ENCODE measurements around the gene RDH13. TPM values are rescaled to one million over a fixed set of nuclear protein-coding genes. Genes with fewer than 3 reads are reported as not detected.
A peak's percentile ranks its signal among the peaks of the same experiment; 100 is the strongest.
"Not testable (repeated sequence)": the region's sequence is repeated elsewhere in the genome, so short reads cannot be mapped to it uniquely, and the experiment has no call there.

The RDH13 gene
- total RNA-seq: 1 to 10 TPM; 7.8 to 8.1 TPM
- long read RNA-seq, donor 1, transcript RDH13-223 (7 exons, 1,931 nt): major isoform, 8 of 15 reads
- long read RNA-seq, donor 1, partial matches to known transcripts: 1 of 15 reads
- long read RNA-seq, donor 1, other reads (novel, unspliced or antisense): 6 of 15 reads
- long read RNA-seq, donor 2, transcript RDH13-223 (7 exons, 1,931 nt): major isoform, 29 of 43 reads
- long read RNA-seq, donor 2, partial matches to known transcripts: 2 of 43 reads
- long read RNA-seq, donor 2, other reads (novel, unspliced or antisense): 12 of 43 reads

- peak; percentile 99 for DNase-seq (ENCODE audit: low spot score)
- intact Hi-C loops (cut with DNase I): no loop called here
Measured at GRCh38 chr19:55062735-55063491, at the start of gene RDH13. Gene RDH13, minus strand, starts transcription at chr19:55063148. Its CDS starts 116 bp downstream, at chr19:55063032.

GRCh38 chr19:55112246-55112776 lies 49.4 kb upstream of the RDH13 start:
- DNase-seq (ENCODE audit: low spot score): no peak
- intact Hi-C loops (cut with DNase I): no loop called here

GRCh38 chr19:55111238-55111831 lies 48.4 kb upstream of the RDH13 start:
- no peak for DNase-seq (ENCODE audit: low spot score)
- intact Hi-C loops (cut with DNase I): no loop called here

GRCh38 chr19:55109527-55110291 lies 46.8 kb upstream of the RDH13 start:
- intact Hi-C loops (cut with DNase I): no loop called here
- DNase-seq (ENCODE audit: low spot score): no peak

GRCh38 chr19:55107252-55107651 lies 44.3 kb upstream of the RDH13 start:
- intact Hi-C loops (cut with DNase I): not testable (repeated sequence)

GRCh38 chr19:55106591-55106990 lies 43.6 kb upstream of the RDH13 start:
- intact Hi-C loops (cut with DNase I): no loop called here
- DNase-seq (ENCODE audit: low spot score): no peak

More at GRCh38 chr19:55107252-55107651, 44.3 kb upstream of the RDH13 start:
- not testable (repeated sequence) for DNase-seq (ENCODE audit: low spot score)

- DNase-seq (ENCODE audit: low spot score): no peak
- intact Hi-C loops (cut with DNase I): no loop called here
Measured at GRCh38 chr19:55105237-55105636, 42.3 kb upstream of the RDH13 start.

GRCh38 chr19:55103190-55103589 lies 40.2 kb upstream of the RDH13 start:
- intact Hi-C loops (cut with DNase I): no loop called here
- no peak for DNase-seq (ENCODE audit: low spot score)

GRCh38 chr19:55101261-55101660 lies 38.3 kb upstream of the RDH13 start:
- intact Hi-C loops (cut with DNase I): no loop called here
- DNase-seq (ENCODE audit: low spot score): no peak

- intact Hi-C loops (cut with DNase I): no loop called here
- DNase-seq (ENCODE audit: low spot score): no peak
Measured at GRCh38 chr19:55099557-55100506, 36.9 kb upstream of the RDH13 start.

- intact Hi-C loops (cut with DNase I): no loop called here
- no peak for DNase-seq (ENCODE audit: low spot score)
Measured at GRCh38 chr19:55098716-55099556, 36.0 kb upstream of the RDH13 start.

- DNase-seq (ENCODE audit: low spot score): no peak
- intact Hi-C loops (cut with DNase I): no loop called here
Measured at GRCh38 chr19:55097864-55098715, 35.1 kb upstream of the RDH13 start.

- no peak for DNase-seq (ENCODE audit: low spot score)
- intact Hi-C loops (cut with DNase I): no loop called here
Measured at GRCh38 chr19:55096061-55096701, 33.2 kb upstream of the RDH13 start.

- DNase-seq (ENCODE audit: low spot score): no peak
- intact Hi-C loops (cut with DNase I): no loop called here
Measured at GRCh38 chr19:55095260-55096060, 32.5 kb upstream of the RDH13 start.

All from posterior vena cava (tissue), 2 donors.